Hindlimb muscle (tissue), 1 donor: ENCODE measurements around the gene FAF1. TPM values are rescaled to one million over a fixed set of nuclear protein-coding genes. Genes with fewer than 3 reads are reported as not detected.
"Not testable (repeated sequence)": the region's sequence is repeated elsewhere in the genome, so short reads cannot be mapped to it uniquely, and the experiment has no call there.

Source experiments
- DNase-seq: peaks from one replicate; pipeline ENCODE4 v3.0.0-alpha.2; 2013
- polyA plus RNA-seq: library from polyadenylated mRNA; unstranded; fragments of 120-200 nt; gene quantifications from one replicate; pipeline ENCODE4 v1.2.1, GENCODE V29; 2013; ENCODE audit not compliant: insufficient read length

FAF1 gene
- polyA plus RNA-seq, 1 donor: 43.5 TPM

DNA sequence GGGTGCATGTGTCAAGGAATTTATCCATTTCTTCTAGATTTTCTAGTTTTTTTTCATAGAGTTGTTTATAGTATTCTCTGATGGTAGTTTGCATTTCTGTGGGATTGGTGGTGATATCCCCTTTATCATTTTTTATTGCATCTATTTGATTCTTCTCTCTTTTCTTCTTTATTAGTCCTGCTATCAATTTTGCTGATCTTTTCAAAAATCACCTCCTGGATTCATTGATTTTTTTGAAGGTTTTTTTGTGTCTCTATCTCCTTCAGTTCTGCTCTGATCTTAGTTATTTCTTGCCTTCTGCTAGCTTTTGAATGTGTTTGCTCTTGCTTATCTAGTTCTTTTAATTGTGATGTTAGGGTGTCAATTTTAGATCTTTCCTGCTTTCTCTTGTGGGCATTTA lies 52.5 kb downstream of the FAF1 start:
- not testable (repeated sequence) for DNase-seq

DNA sequence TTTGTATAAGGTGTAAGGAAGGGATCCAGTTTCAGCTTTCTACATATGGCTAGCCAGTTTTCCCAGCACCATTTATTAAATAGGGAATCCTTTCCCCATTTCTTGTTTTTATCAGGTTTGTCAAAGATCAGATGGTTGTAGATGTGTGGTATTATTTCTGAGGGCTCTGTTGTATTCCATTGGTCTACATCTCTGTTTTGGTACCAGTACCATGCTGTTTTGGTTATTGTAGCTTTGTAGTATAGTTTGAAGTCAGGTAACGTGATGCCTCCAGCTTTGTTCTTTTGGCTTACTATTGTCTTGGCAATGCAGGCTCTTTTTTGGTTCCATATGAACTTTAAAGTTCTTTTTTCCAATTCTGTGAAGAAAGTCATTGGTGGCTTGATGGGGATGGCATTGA lies 54.0 kb downstream of the FAF1 start:
- not testable (repeated sequence) for DNase-seq

DNA sequence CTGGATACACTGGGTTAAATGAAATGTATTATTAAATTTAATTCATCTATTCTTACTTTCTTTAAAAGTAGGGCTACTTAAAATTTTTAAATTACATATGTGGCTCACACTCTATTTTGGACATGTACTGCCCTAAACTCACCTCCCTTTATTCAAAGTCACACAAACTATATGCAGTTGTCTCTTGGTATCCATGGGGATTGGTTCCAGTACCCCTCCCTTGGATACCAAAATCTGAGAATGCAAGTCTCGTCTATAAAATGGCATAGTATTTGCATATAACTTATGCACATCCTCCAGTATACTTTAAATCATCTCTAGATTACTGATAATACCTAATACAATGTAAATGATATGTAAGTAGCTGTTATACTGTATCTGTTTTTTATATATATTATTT lies 57.6 kb downstream of the FAF1 start:
- DNase-seq: no peak

DNA sequence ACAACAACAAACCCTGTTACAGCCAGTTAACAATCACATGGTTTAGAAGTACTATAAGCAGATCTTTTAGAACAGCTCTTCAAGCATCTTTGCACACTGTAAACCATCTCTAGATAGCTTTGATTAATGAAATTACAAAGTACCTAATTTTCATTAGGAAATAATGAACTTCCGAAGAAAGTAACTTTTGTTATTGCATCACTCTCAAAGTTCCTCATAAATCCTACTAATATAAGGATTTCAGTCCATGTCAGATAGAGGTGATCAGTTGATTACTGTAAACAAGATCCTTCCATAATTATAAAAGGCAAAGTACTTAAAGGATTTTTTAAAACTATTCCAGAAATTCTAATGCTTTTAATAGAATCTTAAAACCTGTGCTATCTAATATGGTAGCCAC lies 58.2 kb downstream of the FAF1 start:
- no peak for DNase-seq

DNA sequence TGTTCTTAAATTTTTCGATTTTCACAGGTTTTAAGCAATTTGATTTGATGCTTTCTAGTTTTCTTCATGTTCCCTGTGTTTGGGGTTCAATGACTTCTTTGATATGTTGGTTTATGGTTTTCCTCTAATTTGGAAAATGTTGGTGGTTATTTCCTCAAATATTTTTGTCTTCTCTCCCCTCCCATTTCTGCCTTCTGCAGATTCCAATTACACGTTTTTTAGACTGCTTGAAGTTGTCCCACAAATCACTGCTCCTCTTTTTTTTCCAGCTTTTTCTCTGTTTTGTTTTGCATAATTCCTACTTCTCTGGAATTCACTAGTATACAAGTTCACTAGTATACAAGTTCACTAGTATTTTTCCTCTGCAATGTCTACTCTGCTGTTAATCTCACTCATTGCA lies 61.3 kb downstream of the FAF1 start:
- no peak for DNase-seq

DNA sequence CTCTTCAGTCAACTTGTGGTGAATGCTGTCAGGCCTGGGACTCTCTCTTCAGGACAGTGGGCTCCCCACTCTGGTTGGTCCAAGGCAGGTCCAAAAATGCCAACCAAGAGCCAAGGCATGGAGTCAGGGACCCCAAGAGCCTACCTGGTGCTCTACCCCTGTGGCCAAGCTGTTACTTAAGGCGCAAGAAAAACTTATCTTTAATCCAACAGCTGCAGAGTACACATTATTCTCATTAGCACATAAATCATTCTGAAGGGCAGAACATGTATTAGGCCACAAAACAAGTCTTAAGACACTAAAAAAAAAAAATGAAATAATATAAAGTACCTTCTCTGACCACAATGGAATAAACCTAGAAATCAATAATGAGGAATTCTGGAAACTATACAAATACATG lies 65.7 kb downstream of the FAF1 start:
- no peak for DNase-seq

DNA sequence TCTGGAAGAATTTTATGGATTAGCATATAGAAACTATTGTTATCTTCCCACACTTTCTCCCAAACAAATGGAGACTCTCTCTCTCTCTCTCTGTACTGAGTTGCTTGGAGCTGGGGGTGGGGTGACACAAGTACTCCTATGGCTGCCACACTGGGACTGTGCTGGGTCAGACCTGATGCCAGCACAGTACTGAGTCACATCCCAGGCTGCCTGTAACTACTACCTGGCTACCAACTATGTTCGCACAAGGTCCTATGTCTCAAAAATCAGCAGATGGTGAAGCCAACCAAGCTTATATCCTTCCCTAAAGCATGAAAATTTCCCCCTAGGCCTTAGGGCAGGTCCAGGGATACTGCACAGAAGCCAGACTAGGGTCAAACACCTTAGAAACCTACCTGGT lies 66.6 kb downstream of the FAF1 start:
- DNase-seq: no peak

DNA sequence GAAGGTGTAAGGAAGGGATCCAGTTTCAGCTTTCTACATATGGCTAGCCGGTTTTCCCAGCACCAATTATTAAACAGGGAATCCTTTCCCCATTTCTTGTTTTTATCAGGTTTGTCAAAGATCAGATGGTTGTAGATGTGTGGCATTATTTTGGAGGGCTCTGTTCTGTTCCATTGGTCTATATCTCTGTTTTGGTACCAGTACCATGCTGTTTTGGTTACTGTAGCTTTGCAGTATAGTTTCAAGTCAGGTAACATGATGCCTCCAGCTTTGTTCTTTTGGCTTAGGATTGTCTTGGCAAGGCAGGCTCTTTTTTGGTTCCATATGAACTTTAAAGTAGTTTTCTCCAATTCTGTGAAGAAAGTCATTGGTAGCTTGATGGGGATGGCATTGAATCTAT lies 72.5 kb downstream of the FAF1 start:
- DNase-seq: not testable (repeated sequence)

DNA sequence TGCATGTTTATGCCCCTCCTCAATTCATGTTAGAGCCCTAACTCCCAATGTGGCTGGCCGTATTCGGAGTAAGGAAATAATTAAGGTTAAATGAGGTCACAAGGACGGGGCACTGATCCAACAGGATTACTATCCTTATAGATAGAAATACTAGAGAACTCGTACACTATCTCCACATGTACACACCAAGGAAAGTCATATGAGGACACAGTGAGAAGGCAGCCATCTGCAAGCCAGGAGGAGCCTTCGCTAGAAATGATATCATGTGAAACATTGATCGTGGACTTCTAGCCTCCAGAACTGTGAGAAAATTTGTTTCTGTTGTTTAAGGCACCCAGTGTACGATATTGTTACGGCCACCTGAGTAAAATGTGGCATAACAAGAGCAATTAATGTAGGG lies 79.7 kb downstream of the FAF1 start:
- no peak for DNase-seq

DNA sequence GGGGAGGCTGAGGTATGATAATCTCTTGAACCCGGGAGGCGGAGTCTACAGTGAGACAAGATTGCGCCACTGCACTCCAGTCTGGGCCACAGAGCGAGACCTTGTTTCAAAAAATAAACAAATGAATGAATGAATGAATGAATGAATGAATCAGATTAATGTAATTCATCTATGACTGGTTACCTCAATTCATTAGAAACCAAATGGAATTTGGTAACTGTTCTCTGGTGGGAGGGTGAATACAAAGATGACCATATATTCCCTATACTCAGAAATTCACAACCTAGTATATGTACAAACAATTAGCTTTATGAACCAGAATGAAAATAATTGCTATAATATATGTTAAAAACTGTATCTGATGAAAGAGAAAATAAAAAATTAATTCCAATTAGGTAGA lies 80.9 kb downstream of the FAF1 start:
- no peak for DNase-seq

DNA sequence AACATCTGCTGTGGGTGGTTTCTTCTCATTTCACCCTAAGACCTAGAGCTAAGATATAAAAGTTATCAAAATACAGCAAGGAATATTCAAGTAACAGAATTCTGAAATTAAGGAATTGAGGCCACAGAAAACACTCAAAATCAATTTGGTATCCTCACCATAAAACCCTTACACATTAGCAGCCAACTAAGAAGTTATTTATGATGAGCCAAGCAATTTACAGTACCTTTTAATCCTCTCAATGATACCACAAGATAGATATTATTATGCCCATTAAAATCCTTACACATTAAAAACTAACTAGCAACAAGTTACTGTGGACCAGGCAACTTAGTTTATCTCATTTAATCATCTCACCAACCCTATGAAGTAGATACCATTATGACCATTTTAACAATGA lies 81.6 kb downstream of the FAF1 start:
- DNase-seq: no peak

DNA sequence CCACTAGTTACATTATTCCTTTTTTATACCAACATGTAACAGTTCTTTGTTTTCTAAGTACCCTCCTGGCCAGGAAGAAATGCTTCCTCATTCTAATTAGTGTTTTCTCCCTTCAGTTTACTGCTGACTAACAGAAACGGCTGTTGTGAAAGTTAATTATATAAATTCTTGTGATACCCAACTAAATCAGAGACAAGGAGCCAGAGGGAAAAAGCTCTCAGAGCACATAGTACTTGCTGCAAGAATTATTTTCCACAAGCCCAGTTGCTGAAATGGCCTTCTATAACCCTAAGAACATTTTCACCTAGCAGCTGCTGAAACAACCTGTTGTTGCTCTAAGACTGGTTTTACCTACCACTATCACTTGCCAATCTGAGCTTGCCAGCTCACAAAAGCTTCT lies 82.4 kb downstream of the FAF1 start:
- no peak for DNase-seq

DNA sequence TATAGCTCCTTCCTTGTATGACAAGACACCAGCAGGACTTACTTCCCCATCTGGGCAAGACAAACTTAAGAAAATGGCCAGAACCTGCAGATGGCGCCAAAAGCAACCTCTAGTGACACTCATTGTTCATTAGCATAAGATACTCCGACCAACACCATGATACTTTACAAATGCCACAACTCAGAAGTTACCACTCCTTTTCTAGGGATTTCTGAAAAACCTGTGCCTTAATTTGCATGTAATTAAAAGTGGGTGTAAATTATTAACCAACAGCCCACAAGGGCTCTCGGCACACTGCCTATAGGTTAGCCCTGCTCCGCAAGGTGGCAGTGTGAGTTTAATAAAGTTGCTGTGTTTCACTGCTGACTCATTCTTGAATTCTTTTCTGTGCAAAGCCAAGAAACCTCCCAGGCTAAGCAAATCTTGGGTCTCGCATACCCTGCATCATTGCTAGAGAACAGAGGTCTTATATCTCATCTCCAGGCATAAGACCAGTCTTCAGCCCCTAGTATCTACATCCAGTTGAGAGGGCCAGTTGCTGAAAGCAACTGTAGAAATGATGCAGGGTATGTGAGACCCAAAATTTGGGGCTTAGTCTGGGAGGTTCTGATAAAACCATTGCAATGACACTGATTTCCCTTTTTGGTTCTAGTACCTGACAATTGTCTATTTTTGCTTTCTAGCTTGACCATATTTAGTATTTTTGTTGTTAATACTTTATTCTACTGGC lies 86.4 kb downstream of the FAF1 start:
- DNase-seq: peak; percentile 5

DNA sequence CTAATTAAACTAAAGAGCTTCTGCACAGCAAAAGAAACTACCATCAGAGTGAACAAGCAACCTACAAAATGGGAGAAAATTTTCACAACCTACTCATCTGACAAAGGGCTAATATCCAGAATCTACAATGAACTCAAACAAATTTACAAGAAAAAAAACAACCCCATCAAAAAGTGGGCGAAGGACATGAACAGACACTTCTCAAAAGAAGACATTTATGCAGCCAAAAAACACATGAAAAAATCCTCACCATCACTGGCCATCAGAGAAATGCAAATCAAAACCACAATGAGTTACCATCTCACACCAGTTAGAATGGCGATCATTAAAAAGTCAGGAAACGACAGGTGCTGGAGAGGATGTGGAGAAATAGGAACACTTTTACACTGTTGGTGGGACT lies 95.2 kb downstream of the FAF1 start:
- not testable (repeated sequence) for DNase-seq

DNA sequence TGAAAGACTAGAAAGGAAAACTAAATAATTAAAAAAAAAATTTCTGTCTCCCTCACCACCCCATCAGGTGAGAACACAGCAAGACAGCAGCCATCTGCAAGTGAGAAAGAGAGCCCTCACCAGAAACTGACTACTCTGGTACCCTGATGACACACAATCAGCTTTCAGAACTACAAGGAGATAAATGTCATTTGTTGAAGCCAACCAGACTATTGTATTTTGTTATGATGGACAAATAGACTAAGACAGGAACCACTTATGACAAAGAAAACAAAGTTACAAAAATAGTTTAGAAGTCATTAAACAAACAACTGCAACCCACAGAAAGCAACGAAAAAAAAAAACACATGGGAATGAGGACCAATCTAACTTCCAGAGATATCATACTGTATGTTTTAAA lies 98.3 kb downstream of the FAF1 start:
- no peak for DNase-seq

DNA sequence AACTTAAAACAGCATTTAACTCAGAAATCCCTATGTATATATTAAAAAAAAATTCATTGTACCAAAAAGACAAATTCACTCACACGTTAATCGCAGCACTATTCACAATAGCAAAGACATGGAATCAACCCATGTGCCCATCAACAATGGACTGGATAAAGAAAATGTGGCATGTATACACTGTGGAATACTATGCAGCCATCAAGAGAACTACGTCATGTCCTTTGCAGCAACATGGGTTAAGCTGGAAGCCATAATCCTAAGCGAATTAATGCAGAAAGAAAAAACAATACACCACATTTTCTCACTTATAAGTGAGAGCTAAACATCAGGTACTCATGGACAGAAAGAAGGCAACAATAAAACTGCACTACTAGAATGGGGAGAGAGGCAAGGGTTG lies 99.4 kb downstream of the FAF1 start:
- no peak for DNase-seq

DNA sequence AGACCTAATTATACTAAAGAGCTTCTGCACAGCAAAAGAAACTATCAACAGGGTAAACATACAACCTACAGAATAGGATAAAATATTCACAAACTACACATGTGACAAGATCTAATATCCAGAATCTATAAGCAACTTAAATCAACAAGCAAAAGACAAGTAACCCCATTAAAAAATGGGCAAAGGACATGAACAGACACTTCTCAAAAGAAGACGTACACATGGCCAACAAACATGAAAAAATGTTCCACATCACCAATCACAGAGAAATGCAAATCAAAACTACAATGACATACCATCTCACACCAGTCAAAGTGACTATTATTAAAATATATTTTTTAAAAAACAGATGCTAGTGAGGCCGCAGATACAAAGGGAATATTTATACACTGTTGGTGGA lies 99.8 kb downstream of the FAF1 start:
- DNase-seq: no peak

DNA sequence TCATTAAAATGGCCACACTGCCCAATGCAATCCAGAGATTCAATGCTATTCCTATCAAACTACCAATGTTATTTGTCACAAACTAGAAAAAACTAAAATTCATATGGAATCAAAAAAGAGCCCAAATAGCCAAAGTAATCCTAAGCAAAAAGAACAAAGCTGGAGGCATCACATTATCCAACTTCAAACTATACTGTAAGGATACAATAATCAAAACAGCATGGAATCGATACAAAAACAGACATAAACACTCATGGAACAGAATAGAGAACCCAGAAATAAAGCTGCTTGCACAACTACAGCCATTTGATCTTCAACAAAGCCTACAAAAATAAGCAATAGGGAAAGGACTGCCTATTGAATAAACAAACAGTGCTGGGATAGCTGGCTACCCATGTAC lies 100.4 kb downstream of the FAF1 start:
- no peak for DNase-seq

DNA sequence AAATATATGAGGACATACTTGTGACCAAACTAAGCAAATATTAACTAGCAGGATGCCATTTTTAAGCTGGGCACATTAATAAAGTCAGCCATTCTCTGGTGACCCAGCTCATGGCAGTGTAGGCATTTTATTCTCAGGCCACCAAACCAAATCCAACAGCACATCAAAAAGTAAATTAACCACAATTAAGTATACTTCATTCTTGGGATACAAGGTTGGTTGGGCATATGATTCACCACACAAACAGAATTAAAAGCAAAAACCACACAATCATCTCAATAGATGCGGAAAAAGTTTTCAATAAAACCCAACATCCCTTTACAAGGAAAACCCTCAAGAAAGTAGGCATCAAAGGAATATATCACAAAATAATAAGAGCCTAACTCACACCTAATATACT lies 101.3 kb downstream of the FAF1 start:
- no peak for DNase-seq

DNA sequence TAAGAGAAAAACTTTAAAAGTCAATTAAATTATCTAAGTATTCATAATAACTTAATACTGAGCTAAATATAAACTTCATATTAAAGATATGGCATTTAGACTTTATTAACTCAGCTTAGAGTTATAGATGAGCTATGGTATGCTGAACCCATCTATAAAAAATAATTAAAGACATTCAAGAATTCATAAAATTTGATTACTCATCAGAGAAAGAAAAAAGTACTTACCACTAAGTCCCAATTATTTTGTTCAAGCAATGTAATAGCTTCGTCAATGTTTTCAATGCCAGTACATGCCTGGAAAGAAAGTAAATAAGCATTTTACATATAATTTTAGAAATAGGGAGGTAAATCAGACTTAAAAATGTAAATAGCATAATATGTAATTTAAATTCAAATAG lies 102.4 kb downstream of the FAF1 start:
- DNase-seq: no peak

DNA sequence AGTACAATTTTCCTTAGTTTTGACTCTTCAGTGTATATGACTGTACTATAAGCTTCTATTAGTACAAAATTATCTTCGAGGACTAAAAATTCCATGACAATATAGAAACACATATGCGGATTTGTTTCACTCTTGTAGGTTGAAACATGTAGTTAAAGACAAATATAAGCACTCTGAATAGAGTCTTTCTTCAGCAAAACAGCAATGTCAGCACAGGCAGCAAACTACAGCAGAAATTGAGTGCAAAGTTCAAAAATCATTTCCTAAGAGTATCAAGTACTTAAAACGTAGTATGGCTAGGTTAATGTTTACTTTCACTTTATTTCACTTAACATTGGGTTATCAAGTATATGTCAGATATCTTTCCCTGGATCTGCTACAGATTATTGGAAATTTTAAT lies 106.7 kb downstream of the FAF1 start:
- no peak for DNase-seq

DNA sequence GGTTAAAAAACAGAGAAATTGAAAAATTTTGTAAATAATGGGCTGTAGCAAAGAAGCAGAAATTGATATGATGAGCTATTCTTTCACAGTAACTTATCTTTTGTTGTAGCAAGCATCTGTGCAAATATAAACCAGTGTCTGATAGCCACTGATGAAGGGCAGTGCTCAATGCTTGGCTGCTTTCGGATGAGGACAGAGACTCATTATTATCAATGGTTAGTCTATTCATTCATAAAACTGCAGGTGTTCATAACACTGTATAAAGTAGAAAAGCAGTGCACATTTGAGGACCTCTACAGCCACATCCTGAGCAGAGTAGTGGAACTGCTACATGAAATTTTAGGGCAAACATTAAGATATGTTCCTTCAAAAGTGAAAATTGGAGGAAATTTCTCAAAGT lies 107.2 kb downstream of the FAF1 start:
- no peak for DNase-seq

DNA sequence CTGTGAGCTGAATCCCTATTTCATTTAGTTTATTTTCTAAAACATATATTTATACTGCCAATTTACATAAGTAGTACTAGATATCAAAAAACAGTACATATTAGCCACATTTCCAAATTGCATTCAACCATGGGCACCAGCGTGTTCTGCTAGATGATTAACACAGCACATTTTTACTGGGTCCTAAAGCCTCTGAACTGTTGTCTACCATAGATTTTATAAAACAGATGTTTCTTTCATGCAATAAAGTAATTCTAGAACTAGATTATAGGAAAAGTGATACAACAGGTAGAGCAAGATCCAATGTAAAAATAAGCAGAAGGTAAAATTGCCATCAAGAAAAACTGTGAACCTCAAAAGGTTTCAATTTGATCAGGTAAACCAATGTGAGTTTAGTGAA lies 108.6 kb downstream of the FAF1 start:
- no peak for DNase-seq

DNA sequence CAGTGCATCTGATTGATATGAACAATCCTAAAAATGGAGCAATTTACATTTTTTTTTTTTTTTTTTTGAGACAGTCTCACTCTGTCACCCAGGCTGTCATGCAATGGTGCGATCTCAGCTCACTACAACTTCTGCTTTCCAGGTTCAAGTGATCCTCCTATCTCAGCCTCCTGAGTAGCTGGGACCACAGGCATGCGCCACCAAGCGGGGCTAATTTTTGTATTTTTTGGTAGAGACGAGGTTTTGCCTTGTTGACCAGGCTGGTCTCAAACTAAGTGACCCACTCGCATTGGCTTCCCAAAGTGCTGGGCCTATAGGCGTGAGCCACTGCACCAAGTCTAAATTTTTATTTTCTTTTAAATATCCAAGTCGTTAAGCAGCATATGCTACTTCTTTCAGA lies 109.0 kb downstream of the FAF1 start:
- DNase-seq: no peak

DNA sequence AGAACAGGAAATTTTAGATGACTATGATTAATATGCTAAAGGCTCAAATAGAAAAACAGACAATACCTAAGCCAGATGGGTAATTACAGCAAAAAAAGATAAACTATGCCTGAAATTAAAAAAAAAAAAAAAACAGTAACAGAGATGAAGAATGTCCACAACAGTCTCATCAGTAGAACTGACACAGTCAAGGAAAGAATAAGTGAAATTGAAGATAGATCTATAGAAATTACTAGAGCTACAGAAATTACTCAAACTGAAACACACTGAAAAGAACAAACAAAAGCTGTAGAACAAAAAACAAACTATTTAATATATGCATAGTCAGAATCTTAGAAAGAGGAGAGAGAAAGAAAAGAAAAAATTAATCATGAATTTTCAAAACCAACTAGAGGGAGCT lies 112.8 kb downstream of the FAF1 start:
- DNase-seq: no peak
